SW480 (cell line): ENCODE measurements around the gene SFSWAP.
"Not testable (repeated sequence)": the region's sequence is repeated elsewhere in the genome, so short reads cannot be mapped to it uniquely, and the experiment has no call there.

Source experiments
- DNase-seq: peaks from one replicate; pipeline ENCODE4 v3.0.0-alpha.2; 2016; ENCODE audit warnings: low spot score

The SFSWAP gene

GRCh38 chr12:131679816-131680215 is 31.1 kb upstream of the SFSWAP start:
- DNase-seq, result not testable (repeated sequence)

- not testable (repeated sequence) for DNase-seq
These were observed 30.3 kb upstream of the SFSWAP start for GRCh38 chr12:131680392-131681256.

GRCh38 chr12:131681257-131681620 is 29.7 kb upstream of the SFSWAP start:
- no peak for DNase-seq

- peak; percentile 50 for DNase-seq
These were observed 29.0 kb upstream of the SFSWAP start for GRCh38 chr12:131681746-131682509.

GRCh38 chr12:131682510-131682895 is 28.4 kb upstream of the SFSWAP start:
- no peak for DNase-seq

GRCh38 chr12:131683266-131684014 is 27.4 kb upstream of the SFSWAP start:
- no peak for DNase-seq

- no peak for DNase-seq
These were observed 26.7 kb upstream of the SFSWAP start for GRCh38 chr12:131684015-131684725.

- no peak for DNase-seq
These were observed 23.4 kb upstream of the SFSWAP start for GRCh38 chr12:131687346-131688125.

- no peak for DNase-seq
These were observed 22.6 kb upstream of the SFSWAP start for GRCh38 chr12:131688131-131688844.

GRCh38 chr12:131688845-131689154 is 22.1 kb upstream of the SFSWAP start:
- no peak for DNase-seq

- no peak for DNase-seq
These were observed 20.6 kb upstream of the SFSWAP start for GRCh38 chr12:131690320-131690719.

- no peak for DNase-seq
These were observed 18.5 kb upstream of the SFSWAP start for GRCh38 chr12:131692431-131692830.

- no peak for DNase-seq
These were observed 17.7 kb upstream of the SFSWAP start for GRCh38 chr12:131693149-131693548.

GRCh38 chr12:131694116-131694838 is 16.6 kb upstream of the SFSWAP start:
- no peak for DNase-seq

GRCh38 chr12:131695968-131696367 is 14.9 kb upstream of the SFSWAP start:
- DNase-seq, result no peak

GRCh38 chr12:131698286-131698685 is 12.6 kb upstream of the SFSWAP start:
- DNase-seq, result no peak

GRCh38 chr12:131699434-131699833 is 11.5 kb upstream of the SFSWAP start:
- DNase-seq, result no peak

- no peak for DNase-seq
These were observed 10.6 kb upstream of the SFSWAP start for GRCh38 chr12:131700271-131700670.

GRCh38 chr12:131701705-131702572 is 9.0 kb upstream of the SFSWAP start:
- no peak for DNase-seq
